ENCODE data around the gene ARHGAP27. TPM values are rescaled to one million over a fixed set of nuclear protein-coding genes. Genes with fewer than 3 reads are reported as not detected.

The ARHGAP27 gene
- total RNA-seq, 2 experiments from 2014 or later = 37.8 to 40.9 TPM

GRCh38 chr17:45388604-45389325, 43.9 kb downstream of the ARHGAP27 start:
- H3K27ac Mint-ChIP-seq = peak overlapping the region; percentile 25
- no peak for TF ChIP-seq CTCF (IDR thresholded peaks at IDR 0.05)
- no peaks in the 10 kb centered on the region for H3K9me3 Mint-ChIP-seq
- intact Hi-C loops (cut with micrococcal nuclease) = loop anchor here (5.0 kb wide), 2 partner anchors 71 to 171 kb away; partner anchors contain the start of gene MAP3K14
- DNase-seq = peak; percentile 50
- ChIA-PET POLR2A (interaction anchor here (0.6 to 2.8 kb wide), 11 partner anchors 15 to 174 kb away, joined by 3 to 12 read pairs (median 4); partner anchors contain the start of gene MAP3K14), CTCF (interaction anchor here (1.0 to 11.7 kb wide), 15 partner anchors 9 to 253 kb away, joined by 3 to 270 read pairs (median 5); partner anchors contain the start of genes ACBD4 and FMNL1)
- peaks cover 11% of the 10 kb centered on the region for H3K27me3 Mint-ChIP-seq
- peaks cover 32% of the 10 kb centered on the region for H3K4me1 Mint-ChIP-seq (ENCODE audit: low read depth)
- peak; percentile 65 for ATAC-seq
- no peaks in the 10 kb centered on the region for H3K36me3 Mint-ChIP-seq (ENCODE audit: low read depth)
- no peak overlapping the region for H3K4me3 Mint-ChIP-seq

GRCh38 chr17:45387739-45388138, 44.9 kb downstream of the ARHGAP27 start:
- no peak overlapping the region for H3K4me3 Mint-ChIP-seq
- ChIA-PET CTCF (interaction anchor here (0.6 to 11.7 kb wide), 10 partner anchors 10 to 238 kb away, joined by 3 to 270 read pairs (median 8); partner anchors contain the start of gene FMNL1), POLR2A (interaction anchor here (1.0 to 2.8 kb wide), 6 partner anchors 16 to 169 kb away, joined by 3 to 12 read pairs (median 4); partner anchors contain the start of gene MAP3K14)
- peaks cover 11% of the 10 kb centered on the region for H3K27me3 Mint-ChIP-seq
- H3K36me3 Mint-ChIP-seq (ENCODE audit: low read depth) = no peaks in the 10 kb centered on the region
- DNase-seq (no peak), ATAC-seq (no peak)
- H3K4me1 Mint-ChIP-seq (ENCODE audit: low read depth) = peaks cover 32% of the 10 kb centered on the region
- H3K9me3 Mint-ChIP-seq = no peaks in the 10 kb centered on the region
- no peak for TF ChIP-seq CTCF (IDR thresholded peaks at IDR 0.05)
- intact Hi-C loops (cut with micrococcal nuclease) = loop anchor here (5.0 kb wide), 2 partner anchors 70 to 170 kb away; partner anchors contain the start of gene MAP3K14
- no peak overlapping the region for H3K27ac Mint-ChIP-seq

- DNase-seq = no peak
- no peaks in the 10 kb centered on the region for H3K9me3 Mint-ChIP-seq
- no peaks in the 10 kb centered on the region for H3K36me3 Mint-ChIP-seq (ENCODE audit: low read depth)
- no peak overlapping the region for H3K27ac Mint-ChIP-seq
- intact Hi-C loops (cut with micrococcal nuclease) = loop anchor here (5.0 kb wide), 2 partner anchors 69 to 169 kb away; partner anchors contain the start of gene MAP3K14
- no peak for ATAC-seq
- no peak for TF ChIP-seq CTCF (IDR thresholded peaks at IDR 0.05)
- CTCF ChIA-PET = interaction anchor here (0.7 to 11.7 kb wide), 27 partner anchors 11 to 251 kb away, joined by 4 to 270 read pairs (median 10); partner anchors contain the start of genes ACBD4, FMNL1 and MAP3K14
- POLR2A ChIA-PET = interaction anchor here (1.0 to 2.1 kb wide), 5 partner anchors 68 to 109 kb away, joined by 3 to 14 read pairs (median 6); partner anchors contain the start of gene MAP3K14
- H3K4me3 Mint-ChIP-seq = no peak overlapping the region
- H3K4me1 Mint-ChIP-seq (ENCODE audit: low read depth) = peaks cover 27% of the 10 kb centered on the region
- H3K27me3 Mint-ChIP-seq = peaks cover 11% of the 10 kb centered on the region
Observed at GRCh38 chr17:45386178-45386577, 46.5 kb downstream of the ARHGAP27 start.

GRCh38 chr17:45385331-45385997, 47.2 kb downstream of the ARHGAP27 start:
- Mint-ChIP-seq H3K4me1 (ENCODE audit: low read depth) (peaks cover 27% of the 10 kb centered on the region), H3K27ac (peak overlapping the region; percentile 74), H3K4me3 (no peak overlapping the region), H3K27me3 (peaks cover 11% of the 10 kb centered on the region), H3K36me3 (ENCODE audit: low read depth) (no peaks in the 10 kb centered on the region), H3K9me3 (no peaks in the 10 kb centered on the region)
- ATAC-seq (peak; percentile 86), DNase-seq (peak; percentile 92)
- CTCF ChIA-PET = interaction anchor here (0.6 to 11.7 kb wide), 38 partner anchors 11 to 714 kb away, joined by 3 to 270 read pairs (median 7); partner anchors contain the start of genes ACBD4, FMNL1 and MAP3K14
- peak; percentile 97 for TF ChIP-seq CTCF (IDR thresholded peaks at IDR 0.05)
- intact Hi-C loops (cut with micrococcal nuclease) = loop anchor here (1.0 to 5.0 kb wide), 3 partner anchors 68 to 168 kb away; partner anchors contain the start of gene MAP3K14
- POLR2A ChIA-PET = interaction anchor here (0.6 to 2.1 kb wide), 10 partner anchors 16 to 159 kb away, joined by 3 to 14 read pairs (median 3); partner anchors contain the start of gene MAP3K14

Measured in activated CD8-positive, alpha-beta T cell treated with anti-CD3 and anti-CD28 coated beads for 36 hours (primary cell).